WERI-Rb-1 (cell line): ENCODE results near the gene UBAC1.
"Not testable (repeated sequence)": the region's sequence is repeated elsewhere in the genome, so short reads cannot be mapped to it uniquely, and the experiment has no call there.

Experiments
- DNase-seq: peaks from one replicate; pipeline ENCODE4 v3.0.0-alpha.2; 2020
- H3K27ac ChIP-seq: fragments of 250-450 bp; sonication (Bioruptor Pico); 2 replicates; pipeline ENCODE4 v1.5.1; 2020; ENCODE audit warnings: mild to moderate bottlenecking, moderate library complexity
- H3K27me3 ChIP-seq: fragments of 250-450 bp; sonication (Bioruptor Pico); 2 replicates; pipeline ENCODE4 v1.5.1; 2021; ENCODE audit warnings: mild to moderate bottlenecking, low read depth, moderate library complexity; ENCODE audit not compliant: insufficient read depth, severe bottlenecking
- H3K36me3 ChIP-seq: fragments of 250-450 bp; sonication (Bioruptor Pico); 2 replicates; pipeline ENCODE4 v1.5.1; 2020; ENCODE audit warnings: mild to moderate bottlenecking, moderate library complexity
- H3K4me3 ChIP-seq: 2 replicates; pipeline ENCODE4 v1.5.1; 2011; ENCODE audit warnings: low read depth, mild to moderate bottlenecking, control low read depth, low read length
- H3K9me3 ChIP-seq: fragments of 250-450 bp; sonication (Bioruptor Pico); 2 replicates; pipeline ENCODE4 v1.5.1; 2021; ENCODE audit warnings: mild to moderate bottlenecking, moderate library complexity; ENCODE audit not compliant: severe bottlenecking
- CTCF ChIP-seq: IDR thresholded peaks from 2 replicates; pipeline ENCODE4 v1.5.1; 2011; ENCODE audit warnings: low read depth, mild to moderate bottlenecking, control low read depth, inconsistent platforms, low read length

Gene UBAC1

DNA sequence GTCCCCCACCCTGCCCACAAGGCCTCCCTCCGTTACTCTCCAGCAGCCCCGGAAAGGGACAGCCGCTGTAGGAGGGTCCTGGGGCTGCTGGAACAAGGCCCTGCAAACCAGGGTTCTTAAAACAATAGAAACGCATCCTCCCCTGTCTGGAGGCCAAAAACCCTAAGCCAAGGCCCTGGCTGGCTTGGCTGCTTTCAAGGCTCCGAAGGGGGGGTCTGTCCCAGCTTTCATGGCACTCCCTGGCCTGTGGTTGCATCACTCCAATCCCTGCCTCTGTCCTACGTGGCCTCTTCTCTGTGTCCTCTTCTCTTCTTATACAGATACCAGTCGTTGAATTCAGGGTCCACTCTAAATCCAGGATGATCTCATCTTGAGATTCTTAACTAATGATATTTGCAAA is 7.4 kb upstream of the UBAC1 start:
- no peak for DNase-seq
- Histone ChIP-seq H3K36me3 (no peaks in the 10 kb centered on the region), H3K27ac (no peak overlapping the region), H3K4me3 (no peak overlapping the region), H3K27me3 (no peaks in the 10 kb centered on the region), H3K9me3 (no peaks in the 10 kb centered on the region)
- TF ChIP-seq CTCF: no peak

DNA sequence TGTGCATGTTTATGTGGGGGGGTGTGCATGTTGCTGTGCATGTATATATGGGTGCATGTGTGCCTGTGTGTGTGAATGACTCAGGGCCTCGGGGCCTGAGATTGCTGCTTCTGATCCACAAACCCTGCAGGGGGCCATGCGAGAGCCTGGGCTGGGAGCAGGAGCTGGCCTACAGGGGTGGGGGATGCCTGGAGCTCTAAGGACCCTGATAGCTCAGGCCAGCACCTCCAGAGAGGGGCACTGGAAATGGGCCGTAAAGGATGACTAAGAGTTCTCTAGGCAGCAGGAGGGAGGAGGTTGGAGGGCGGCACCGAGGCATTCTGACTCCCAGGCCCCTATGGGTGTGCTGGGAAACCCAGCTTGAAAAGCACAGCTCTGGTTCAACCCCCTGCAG is 6.9 kb upstream of the UBAC1 start:
- Histone ChIP-seq H3K36me3 (no peaks in the 10 kb centered on the region), H3K4me3 (no peak overlapping the region), H3K27me3 (no peaks in the 10 kb centered on the region), H3K9me3 (no peaks in the 10 kb centered on the region), H3K27ac (no peak overlapping the region)
- DNase-seq: no peak
- TF ChIP-seq CTCF: no peak

DNA sequence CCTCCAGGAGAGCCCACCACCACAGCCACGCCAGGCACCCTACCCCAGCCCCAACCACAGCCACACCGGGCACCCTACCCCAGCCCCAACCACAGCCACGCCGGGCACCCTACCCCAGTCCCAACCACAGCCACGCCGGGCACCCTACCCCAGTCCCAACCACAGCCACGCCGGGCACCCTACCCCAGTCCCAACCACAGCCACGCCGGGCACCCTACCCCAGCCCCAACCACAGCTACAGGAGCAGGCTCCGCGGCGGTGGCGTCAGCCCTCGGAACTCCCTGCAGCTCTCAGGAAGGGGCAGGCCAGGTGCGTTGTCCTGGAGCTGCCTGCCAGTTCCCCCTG is 5.7 kb upstream of the UBAC1 start:
- not testable (repeated sequence) for H3K36me3 ChIP-seq, DNase-seq, H3K27me3 ChIP-seq, H3K4me3 ChIP-seq, H3K27ac ChIP-seq, H3K9me3 ChIP-seq

- no peaks in the 10 kb centered on the region for H3K27me3 ChIP-seq
- H3K36me3 ChIP-seq: no peaks in the 10 kb centered on the region; the same call in 1 of the 2 replicates
- H3K4me3 ChIP-seq: no peak overlapping the region
- no peaks in the 10 kb centered on the region for H3K9me3 ChIP-seq
- TF ChIP-seq CTCF: no peak
- H3K27ac ChIP-seq: no peak overlapping the region
- no peak for DNase-seq
These were observed 4.1 kb upstream of the UBAC1 start for GRCh38 chr9:135965124-135965756.

GRCh38 chr9:135963938-135964337 is 2.8 kb upstream of the UBAC1 start:
- TF ChIP-seq CTCF: no peak
- H3K4me3 ChIP-seq: no peak overlapping the region
- no peak for DNase-seq
- peaks cover 4% of the 10 kb centered on the region for H3K36me3 ChIP-seq
- no peak overlapping the region for H3K27ac ChIP-seq
- H3K9me3 ChIP-seq: no peaks in the 10 kb centered on the region
- H3K27me3 ChIP-seq: no peaks in the 10 kb centered on the region

DNA sequence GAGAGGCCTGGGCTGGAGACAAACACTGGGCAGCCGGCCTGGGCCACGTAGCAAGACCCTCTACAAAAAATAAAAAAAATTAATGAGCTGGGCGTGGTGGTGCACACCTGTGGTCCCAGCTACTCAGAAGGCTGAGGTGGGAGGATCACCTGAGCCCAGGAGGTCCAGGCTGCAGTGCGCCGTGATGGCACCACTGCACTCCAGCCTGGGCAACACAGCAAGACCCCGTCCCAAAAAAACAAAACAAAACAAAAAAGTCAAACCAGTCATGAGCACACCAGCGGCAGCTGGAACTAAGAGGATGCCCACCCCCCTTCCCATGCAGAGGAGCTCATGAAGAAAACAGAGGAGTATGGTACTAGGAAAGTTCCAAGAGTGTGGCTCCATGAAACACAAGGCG is 2.2 kb upstream of the UBAC1 start:
- Histone ChIP-seq H3K27ac (no peak overlapping the region), H3K4me3 (no peak overlapping the region), H3K27me3 (no peaks in the 10 kb centered on the region), H3K9me3 (no peaks in the 10 kb centered on the region), H3K36me3 (peaks cover 5% of the 10 kb centered on the region)
- no peak for TF ChIP-seq CTCF
- no peak for DNase-seq
